Activated CD4-positive, alpha-beta T cell treated with anti-CD3 and anti-CD28 coated beads, Interleukin-2, amount 50 U/mL, for 1 hour (primary cell): Measurements from ENCODE around the gene PALM.
A peak's percentile ranks its signal among the peaks of the same experiment; 100 is the strongest.

Source experiments
- DNase-seq: peaks from one replicate; pipeline ENCODE4 v3.0.0-alpha.2; 2020

Gene PALM

DNA sequence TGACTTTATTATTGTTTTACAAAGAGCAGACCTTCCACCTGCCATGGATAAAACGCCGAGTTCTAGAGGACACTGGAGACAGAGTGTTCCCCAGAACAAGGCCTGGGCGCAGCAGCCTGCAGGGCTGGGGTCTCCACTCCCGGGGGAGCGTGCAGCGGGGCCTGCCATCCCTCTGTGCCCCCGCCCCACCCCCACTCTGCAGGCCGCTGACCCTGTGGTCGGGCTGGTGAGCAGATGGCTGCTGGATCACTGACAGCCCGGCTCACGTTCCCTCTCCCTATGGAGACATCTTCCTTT is 79.9 kb downstream of the PALM start:
- DNase-seq, result no peak

DNA sequence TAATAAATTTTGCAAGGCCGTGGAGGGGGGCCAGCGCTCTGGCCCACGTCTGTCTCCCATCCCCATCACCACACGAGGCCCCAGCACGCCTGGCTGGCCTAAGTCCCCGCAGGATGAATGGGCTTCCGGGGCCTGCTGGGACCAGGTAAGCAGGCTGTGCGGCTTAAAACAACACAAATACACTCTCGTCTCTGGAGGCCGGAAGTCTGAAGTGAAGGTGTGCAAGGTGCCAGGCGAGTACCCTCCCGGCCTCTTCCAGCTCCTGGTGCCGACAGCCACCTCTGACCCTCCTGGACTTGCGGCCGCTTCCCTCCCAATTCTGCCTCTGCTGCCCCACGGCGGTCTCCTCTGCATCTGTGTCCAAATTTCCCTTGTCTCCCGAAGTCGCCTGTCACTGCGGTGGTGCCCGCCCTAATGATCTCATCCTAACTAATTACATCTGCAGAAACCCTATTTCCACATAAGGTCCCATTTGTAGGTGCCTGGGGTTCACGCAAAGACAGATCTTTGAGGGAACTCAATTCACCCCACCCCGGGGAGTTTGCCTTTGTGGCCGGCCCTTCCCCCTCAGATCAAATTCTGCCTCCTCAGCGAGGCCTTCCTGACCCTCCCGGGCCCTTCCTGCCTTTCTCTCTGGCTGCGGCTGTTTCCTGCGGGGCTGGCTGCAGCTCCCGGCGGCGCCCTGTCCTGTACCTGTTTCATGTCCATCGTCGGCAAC is 80.4 kb downstream of the PALM start:
- no peak for DNase-seq

DNA sequence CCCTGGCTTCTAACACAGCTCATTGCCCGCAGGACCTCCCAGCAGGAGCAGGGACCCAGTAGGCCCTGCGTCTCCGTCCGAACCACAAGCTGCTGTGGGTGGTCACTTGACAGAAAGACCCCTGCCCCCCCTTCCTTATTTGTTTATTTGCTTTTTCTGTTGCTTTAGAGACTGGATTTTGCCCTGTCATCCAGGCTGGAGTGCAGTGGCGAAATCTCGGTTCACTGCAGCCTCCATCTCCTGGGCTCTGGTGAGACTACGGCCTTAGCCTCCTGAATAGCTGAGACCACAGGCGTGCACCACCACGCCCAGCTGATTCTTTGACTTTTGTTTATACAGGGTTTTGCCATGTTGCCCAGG is 80.9 kb downstream of the PALM start:
- no peak for DNase-seq

DNA sequence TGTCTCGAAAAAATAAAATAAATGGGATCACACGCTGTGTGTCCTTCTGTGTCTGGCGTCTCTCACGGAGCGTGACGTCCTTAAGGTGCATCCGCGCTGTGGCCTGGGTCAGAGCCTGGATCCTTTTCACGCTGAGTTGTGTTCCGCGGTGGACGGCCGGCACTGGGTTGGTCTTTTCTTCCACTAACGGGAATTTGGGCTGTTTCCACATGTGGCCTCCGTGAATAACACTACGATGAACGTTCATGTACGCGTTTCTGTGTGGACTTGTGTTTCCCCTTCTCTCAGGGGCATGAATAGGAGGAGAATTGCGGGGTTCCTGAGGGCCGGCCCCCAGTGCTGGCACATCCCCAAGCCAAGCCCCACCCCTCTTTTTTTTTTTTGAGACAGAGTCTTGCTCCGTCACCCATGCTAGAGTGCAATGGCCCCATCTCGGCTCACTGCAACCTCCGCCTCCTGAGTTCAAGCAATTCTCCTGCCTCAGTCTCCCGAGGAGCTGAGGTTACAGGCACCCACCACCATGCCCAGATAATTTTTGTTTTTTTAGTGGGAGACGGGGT is 82.4 kb downstream of the PALM start:
- DNase-seq, result no peak

DNA sequence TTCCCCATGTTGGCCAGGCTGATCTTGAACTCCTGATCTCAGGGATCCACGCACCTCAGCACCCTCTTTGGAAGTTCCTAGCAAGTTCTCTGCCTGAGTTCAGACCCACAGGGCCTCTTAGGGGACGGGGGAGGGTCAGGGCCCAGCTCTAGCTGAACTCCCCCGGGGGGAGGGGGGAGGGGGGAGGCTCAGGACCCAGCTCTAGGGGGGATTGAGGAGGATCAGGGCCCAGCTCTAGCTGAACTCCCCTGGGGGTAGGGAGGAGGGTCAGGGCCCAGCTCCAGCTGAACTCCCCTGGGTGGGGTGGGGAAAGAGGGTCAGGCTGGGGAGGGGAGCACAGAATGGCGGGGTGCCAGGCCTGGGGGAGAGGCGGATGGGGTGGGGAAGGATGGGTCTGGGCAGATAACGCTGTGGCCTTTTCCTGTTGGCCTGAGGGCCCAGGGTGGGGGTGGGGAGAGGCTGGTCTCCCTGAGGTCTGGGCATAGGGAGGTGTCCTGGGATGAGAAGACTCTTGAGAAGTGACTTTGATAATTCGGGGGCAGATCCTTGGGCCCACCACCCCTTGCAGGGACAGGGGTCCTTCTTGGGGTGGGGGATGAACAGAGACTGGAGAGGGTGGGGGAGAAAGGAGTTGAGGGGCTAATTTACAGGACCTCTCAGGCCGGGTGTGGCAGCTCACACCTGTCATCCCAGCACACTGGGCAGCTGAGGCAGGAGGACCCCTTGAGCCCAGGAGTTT is 83.0 kb downstream of the PALM start:
- DNase-seq, result no peak

DNA sequence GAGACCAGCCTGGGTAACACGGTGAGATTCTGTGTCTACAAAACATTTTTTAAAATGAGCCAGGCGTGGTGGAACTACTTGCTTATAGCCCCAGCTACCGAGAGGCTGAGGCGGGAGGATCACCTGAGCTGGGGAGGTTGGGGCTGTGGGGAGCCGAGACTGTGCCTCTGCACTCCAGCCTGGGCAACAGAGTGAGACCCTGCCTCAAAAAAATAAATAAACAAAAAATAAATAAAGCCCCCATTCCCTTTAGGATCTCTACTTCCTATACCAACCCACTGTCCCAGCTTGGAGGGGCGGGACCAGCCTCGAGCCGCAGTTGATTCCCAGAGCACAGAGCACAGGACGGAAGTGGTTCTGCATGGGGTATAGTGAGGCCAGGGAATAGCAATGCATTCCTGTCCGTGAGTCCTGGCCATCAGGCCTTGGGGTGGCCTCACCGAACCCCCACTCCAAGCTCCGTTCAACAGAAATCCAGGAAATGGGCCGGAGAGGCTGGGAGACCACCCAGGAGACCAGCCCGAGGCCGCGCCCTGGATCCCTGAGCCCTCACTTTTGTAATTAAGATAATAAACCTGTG is 83.7 kb downstream of the PALM start:
- no peak for DNase-seq

DNA sequence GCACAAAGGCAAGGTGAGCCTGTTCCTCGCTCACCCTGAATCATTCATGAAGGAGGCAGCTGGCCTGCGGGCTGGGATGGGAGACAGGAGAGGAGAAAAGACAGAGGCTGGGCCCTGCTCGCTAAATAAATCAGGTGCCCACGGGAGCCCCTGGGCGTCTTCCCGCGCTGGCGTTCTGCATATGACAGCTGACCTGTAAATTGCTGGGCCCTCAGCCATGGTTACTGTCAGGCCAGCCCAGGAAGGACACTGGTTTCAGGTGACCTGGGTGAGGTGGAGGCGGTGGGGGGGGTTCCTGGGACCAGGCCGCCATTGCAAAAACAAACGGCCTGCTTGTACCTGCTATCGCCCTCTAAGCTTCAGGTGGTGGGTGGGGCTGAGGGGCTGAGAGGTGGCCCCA is 85.1 kb downstream of the PALM start:
- no peak for DNase-seq

DNA sequence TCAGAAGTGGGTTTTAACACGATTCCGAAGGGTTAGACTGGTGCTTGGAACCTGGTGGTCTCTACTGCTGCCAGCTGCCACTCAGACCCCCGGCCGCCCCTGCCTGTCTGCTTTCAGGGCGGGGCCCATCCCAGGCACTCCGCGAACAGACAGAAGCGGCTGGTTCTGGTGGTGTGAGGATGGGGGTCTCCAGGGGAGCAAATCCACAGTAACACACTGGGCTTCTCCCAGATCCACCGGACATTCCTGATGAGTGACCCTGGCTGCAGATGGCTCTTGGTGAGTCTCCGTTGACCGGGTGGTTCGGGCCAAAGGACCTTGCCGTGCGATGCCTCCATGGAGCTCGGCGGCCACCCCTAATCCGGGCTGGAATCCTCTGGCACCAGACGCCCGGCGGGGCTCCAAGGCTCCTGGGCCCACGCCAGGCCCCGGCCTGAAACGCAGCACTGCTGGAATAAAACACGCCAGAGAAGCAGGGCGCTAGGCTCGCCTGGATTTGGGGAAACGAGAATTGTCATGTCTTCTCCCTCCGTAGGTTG is 86.4 kb downstream of the PALM start:
- DNase-seq, result no peak

DNA sequence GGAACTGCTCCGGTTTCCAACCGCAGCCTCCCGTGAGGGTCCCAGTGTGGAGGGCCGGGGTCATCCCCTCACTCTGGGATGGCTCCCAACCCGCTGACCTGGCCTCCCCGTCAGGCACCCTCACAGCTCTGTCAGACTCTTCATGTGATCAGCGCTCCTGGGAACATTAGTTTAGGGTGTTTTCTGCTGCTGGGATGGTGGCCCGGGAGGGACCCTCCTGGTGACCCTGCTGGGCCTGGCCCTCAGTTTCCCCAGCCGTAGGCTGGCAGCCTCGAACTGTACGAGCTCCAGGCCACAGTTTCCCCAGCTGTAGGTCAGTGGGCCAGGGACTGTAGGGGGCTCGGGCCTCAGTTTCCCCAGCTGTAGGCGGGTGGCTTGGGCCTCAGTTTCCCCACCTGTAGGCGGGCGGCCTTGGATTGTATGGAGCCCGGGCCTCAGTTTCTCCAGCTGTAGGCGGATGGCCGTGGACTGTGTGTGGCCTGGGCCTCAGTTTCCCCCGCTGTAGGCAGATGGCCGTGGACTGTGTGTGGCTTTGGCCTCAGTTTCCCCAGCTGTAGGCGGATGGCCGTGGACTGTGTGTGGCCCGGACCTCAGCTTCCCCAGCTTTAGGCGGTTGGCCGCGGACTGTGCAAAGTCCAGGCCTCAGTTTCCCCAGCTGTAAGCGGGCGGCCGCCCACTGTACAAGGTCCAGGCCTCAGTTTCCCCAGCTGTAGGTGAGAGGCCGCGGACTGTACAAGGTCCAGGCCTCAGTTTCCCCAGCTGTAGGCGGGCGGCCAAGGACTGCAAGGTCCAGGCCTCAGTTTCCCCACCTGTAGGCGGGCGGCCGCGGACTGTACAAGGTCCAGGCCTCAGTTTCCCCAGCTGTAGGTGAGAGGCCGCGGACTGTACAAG is 87.2 kb downstream of the PALM start:
- no peak for DNase-seq

DNA sequence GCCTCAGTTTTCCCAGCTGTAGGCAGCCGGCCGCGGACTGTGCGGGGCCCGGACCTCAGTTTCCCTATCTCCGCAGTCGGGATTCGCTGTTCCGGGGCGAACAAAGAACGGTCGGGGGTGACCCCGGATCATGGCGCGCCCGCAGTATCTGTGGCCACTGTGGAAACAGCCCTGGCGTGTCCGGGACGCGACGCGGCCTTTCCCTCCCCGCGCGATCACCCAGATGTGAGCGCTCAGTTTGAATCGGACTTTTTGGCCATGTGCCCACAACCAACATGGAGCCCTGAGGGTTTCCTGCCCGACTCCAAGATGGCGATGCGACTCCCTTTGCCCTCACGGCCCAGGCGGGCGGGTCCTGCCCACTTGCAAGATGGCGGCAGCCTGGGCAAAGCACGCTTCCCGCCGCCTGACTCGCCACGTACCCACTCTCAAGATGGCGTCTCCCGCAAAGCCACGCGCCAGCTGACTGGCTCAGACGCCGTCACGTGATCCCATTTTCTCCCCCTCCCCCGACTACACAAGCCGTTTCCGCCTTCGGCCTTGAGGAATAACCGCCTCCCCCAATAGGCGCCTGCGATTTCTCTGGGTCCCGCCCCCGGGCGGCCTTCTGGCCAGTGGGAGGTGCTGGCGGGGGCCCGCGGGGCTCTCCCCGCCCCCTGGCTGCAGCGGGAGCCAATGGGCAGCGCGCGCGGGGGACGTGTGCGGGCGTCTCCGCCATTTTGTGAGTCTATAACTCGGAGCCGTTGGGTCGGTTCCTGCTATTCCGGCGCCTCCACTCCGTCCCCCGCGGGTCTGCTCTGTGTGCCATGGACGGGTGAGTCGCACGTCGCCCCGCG is 88.2 kb downstream of the PALM start, which contains the start of gene PTBP1:
Gene PTBP1 (plus strand): TSS at position 761 of the 836 bp plus-strand sequence. CDS start 46 bp downstream, at position 807.
- DNase-seq, result peak; percentile 98
